ENCODE measurements around the gene PSEN2. TPM values are rescaled to one million over a fixed set of nuclear protein-coding genes. Genes with fewer than 3 reads are reported as not detected.

PSEN2 gene
- polyA plus RNA-seq, 1 donor (not counting 4 experiments of a cell fraction or from before 2014, with no cell fraction given): 9.5 TPM

GRCh38 chr1:226890331-226891108 is 20.1 kb downstream of the PSEN2 start:
- dilution Hi-C loops (cut with MboI; ENCODE audit: extremely low pct_ligation_motif_present, low sequenced_read_pairs): no loop called here
- Histone ChIP-seq H3K4me2 (ENCODE audit: control insufficient read depth, extremely low read depth, insufficient read depth, low read depth, low read length) (no peak overlapping the region), H3K4me3 (ENCODE audit: control insufficient read depth in 2 of 3, extremely low read depth in 1 of 3, insufficient read depth in 2 of 3, low read depth in 1 of 3, low read length in 3 of 3) (no peak overlapping the region), H3K27ac (ENCODE audit: control insufficient read depth, insufficient read depth, low read length) (no peak overlapping the region), H3K27me3 (ENCODE audit: control insufficient read depth, extremely low read depth, insufficient read depth, low read length) (no peaks in the 10 kb centered on the region), H3K4me1 (ENCODE audit: control insufficient read depth, extremely low read depth, insufficient read depth, low read length) (no peaks in the 10 kb centered on the region), H3K79me2 (ENCODE audit: control insufficient read depth, insufficient read depth, low read length) (no peaks in the 10 kb centered on the region), H4K20me1 (ENCODE audit: control insufficient read depth, extremely low read depth, insufficient read depth, low read length) (no peaks in the 10 kb centered on the region), H3K9me3 (ENCODE audit: control insufficient read depth, low read depth, low read length) (no peaks in the 10 kb centered on the region), H2AFZ (ENCODE audit: control insufficient read depth, low read length) (no peak overlapping the region), H3K36me3 (ENCODE audit: control insufficient read depth in 2 of 2, extremely low read depth in 1 of 2, insufficient read depth in 2 of 2, low read length in 2 of 2) (peaks cover 5 to 22% of the 10 kb centered on the region in 2 experiments), H3K9me1 (ENCODE audit: control insufficient read depth, extremely low read depth, insufficient read depth, low read length) (no peaks in the 10 kb centered on the region), H3K9ac (ENCODE audit: control insufficient read depth, extremely low read depth, insufficient read depth, low read length) (no peak overlapping the region)
- DNase-seq (ENCODE audit: low read depth, low spot score): no peak
- TF ChIP-seq, protein P1, sequence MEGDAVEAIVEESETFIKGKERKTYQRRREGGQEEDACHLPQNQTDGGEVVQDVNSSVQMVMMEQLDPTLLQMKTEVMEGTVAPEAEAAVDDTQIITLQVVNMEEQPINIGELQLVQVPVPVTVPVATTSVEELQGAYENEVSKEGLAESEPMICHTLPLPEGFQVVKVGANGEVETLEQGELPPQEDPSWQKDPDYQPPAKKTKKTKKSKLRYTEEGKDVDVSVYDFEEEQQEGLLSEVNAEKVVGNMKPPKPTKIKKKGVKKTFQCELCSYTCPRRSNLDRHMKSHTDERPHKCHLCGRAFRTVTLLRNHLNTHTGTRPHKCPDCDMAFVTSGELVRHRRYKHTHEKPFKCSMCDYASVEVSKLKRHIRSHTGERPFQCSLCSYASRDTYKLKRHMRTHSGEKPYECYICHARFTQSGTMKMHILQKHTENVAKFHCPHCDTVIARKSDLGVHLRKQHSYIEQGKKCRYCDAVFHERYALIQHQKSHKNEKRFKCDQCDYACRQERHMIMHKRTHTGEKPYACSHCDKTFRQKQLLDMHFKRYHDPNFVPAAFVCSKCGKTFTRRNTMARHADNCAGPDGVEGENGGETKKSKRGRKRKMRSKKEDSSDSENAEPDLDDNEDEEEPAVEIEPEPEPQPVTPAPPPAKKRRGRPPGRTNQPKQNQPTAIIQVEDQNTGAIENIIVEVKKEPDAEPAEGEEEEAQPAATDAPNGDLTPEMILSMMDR (optimal IDR thresholded peaks at IDR 0.05 in 1 of 3, IDR thresholded peaks at IDR 0.05 in 1 of 3, conservative IDR thresholded peaks at IDR 0.05 in 1 of 3; ENCODE audit: extremely low read depth in 1 of 3, insufficient read depth in 2 of 3, low read length in 3 of 3): no peak
- TF ChIP-seq EZH2 (IDR thresholded peaks at IDR 0.05; ENCODE audit: low read length): no peak
- no peak for FAIRE-seq

DNA sequence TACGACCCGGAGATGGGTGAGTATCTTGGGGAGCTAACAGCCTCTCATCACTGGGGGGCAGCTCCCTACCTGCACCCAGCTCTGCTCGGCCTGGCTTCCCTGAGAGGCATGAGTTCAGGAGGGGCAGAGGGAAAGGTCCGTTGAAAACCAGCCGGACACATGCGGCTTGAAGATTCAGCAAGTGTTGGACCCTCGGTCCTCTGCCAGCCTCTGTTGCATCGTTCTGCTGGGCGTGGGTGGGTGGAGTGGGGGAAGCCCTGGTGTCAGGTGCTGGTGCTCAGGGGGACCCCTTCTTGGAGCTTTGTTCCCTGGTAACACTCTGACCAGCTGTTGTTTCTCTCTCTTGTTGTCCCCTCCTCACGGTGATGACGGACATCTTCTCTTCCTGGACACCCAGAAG is 20.9 kb downstream of the PSEN2 start:
- TF ChIP-seq, protein P1 (optimal IDR thresholded peaks at IDR 0.05 in 1 of 3, IDR thresholded peaks at IDR 0.05 in 1 of 3, conservative IDR thresholded peaks at IDR 0.05 in 1 of 3; ENCODE audit: extremely low read depth in 1 of 3, insufficient read depth in 2 of 3, low read length in 3 of 3): no peak
- no peak for TF ChIP-seq EZH2 (IDR thresholded peaks at IDR 0.05; ENCODE audit: low read length)
- H4K20me1 ChIP-seq (ENCODE audit: control insufficient read depth, extremely low read depth, insufficient read depth, low read length): no peaks in the 10 kb centered on the region

More for the DNA sequence above, 20.9 kb downstream of the PSEN2 start:
- Histone ChIP-seq H3K9ac (ENCODE audit: control insufficient read depth, extremely low read depth, insufficient read depth, low read length) (no peak overlapping the region), H3K4me3 (ENCODE audit: control insufficient read depth in 2 of 3, extremely low read depth in 1 of 3, insufficient read depth in 2 of 3, low read depth in 1 of 3, low read length in 3 of 3) (no peak overlapping the region), H3K36me3 (ENCODE audit: control insufficient read depth in 2 of 2, extremely low read depth in 1 of 2, insufficient read depth in 2 of 2, low read length in 2 of 2) (peaks cover 5 to 25% of the 10 kb centered on the region in 2 experiments), H3K27ac (ENCODE audit: control insufficient read depth, insufficient read depth, low read length) (no peak overlapping the region), H3K9me3 (ENCODE audit: control insufficient read depth, low read depth, low read length) (no peaks in the 10 kb centered on the region), H3K4me1 (ENCODE audit: control insufficient read depth, extremely low read depth, insufficient read depth, low read length) (no peaks in the 10 kb centered on the region), H3K79me2 (ENCODE audit: control insufficient read depth, insufficient read depth, low read length) (no peaks in the 10 kb centered on the region), H3K27me3 (ENCODE audit: control insufficient read depth, extremely low read depth, insufficient read depth, low read length) (no peaks in the 10 kb centered on the region), H3K4me2 (ENCODE audit: control insufficient read depth, extremely low read depth, insufficient read depth, low read depth, low read length) (no peak overlapping the region), H3K9me1 (ENCODE audit: control insufficient read depth, extremely low read depth, insufficient read depth, low read length) (no peaks in the 10 kb centered on the region), H2AFZ (ENCODE audit: control insufficient read depth, low read length) (no peak overlapping the region)
- FAIRE-seq (no peak), DNase-seq (ENCODE audit: low read depth, low spot score) (no peak)
- dilution Hi-C loops (cut with MboI; ENCODE audit: extremely low pct_ligation_motif_present, low sequenced_read_pairs): no loop called here
